ENCODE results near the gene FGFBP2.

The FGFBP2 gene, protein sequence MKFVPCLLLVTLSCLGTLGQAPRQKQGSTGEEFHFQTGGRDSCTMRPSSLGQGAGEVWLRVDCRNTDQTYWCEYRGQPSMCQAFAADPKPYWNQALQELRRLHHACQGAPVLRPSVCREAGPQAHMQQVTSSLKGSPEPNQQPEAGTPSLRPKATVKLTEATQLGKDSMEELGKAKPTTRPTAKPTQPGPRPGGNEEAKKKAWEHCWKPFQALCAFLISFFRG

DNA sequence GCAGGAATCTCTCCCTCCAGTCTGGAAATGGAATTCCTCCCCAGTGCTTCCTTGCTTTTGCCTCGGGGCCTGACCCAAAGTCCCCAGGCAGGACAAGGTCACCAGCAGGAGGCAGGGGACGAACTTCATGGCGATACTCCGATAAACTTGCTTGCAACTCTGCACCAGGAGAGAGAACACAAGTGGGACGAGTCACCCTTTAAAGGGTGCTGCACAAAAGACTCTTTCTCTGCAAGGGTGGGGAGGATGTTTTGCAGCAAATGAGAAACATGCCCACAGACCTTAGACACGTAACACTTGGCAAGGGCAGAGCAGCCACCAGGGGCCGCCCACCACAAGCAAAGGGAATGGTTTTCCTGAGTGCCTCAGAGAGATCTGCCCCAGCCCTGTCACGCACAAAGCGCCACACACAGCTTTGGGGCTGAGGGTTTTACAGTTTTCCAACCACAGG, at the start of gene FGFBP2:
Gene FGFBP2 (minus strand): TSS at position 175 of the 451 bp plus-strand sequence. CDS start 46 bp downstream, at position 129.
- no peak for DNase-seq

DNA sequence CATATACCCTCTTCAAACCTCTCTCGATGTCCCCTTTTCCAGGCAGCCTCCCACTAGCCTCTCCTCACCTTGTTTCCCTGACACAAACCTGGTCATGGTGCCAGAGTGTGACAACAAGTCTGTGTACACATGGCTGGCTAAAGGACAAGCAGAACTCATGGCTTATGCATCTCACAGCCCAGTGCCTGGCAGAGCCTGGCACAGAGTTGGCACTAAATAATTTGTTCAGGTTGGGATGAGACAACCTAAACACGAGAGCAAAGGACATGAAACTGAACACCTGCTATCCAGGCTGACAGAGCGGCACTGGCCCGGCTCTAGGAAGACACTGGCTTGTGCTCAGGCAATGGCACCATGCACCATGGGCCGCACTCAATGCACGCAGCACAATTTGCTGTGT, 48.2 kb upstream of the FGFBP2 start:
- DNase-seq, result no peak

DNA sequence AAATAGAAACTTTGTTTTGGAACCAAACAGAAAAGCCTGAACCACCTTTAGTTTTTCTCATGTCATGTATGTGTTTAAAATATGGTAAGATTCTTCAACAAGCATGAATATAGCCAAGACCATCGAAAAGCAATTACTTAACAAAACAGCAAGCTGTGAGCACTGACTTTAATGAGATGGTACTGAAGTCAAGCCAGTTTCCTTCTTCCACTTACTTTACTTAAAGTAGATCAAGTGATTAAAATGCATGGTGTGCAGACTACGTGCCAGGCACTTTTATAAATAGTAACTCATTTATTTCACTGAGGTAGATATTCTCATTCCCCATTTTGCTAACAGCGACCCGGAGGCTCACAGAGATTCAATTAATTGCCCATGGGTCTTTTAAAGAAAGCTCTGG, 46.2 kb upstream of the FGFBP2 start:
- no peak for DNase-seq

DNA sequence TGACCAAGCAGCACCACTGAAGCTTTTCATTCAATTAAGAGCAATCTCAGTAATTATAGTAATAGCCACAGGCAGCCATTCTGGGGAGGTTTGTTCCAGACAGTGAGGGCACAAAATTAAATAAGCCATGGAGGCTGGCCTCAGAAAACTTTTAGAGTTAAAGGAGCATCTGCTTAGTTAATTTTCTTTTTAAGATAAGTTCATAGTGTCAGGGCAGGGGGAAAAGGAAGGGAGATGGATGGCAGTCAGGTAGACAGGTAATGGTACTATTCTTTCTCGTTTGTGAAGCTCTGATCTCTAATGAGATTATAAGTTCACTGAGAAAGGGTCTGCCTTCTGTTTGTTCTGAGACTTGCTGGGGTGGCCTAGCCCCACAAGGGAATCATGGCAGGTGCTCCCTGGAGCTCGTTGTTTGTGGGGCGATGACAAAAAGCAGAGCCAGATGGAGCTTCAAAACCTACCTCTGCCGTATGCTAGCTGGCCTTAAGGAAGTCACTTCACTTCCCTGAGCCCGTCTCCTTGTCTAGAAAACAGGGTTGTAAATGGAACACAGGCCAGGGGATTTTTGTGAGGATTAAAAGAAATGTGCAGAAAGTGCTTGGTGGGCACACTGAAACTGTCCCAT, 44.6 kb upstream of the FGFBP2 start:
- no peak for DNase-seq

DNA sequence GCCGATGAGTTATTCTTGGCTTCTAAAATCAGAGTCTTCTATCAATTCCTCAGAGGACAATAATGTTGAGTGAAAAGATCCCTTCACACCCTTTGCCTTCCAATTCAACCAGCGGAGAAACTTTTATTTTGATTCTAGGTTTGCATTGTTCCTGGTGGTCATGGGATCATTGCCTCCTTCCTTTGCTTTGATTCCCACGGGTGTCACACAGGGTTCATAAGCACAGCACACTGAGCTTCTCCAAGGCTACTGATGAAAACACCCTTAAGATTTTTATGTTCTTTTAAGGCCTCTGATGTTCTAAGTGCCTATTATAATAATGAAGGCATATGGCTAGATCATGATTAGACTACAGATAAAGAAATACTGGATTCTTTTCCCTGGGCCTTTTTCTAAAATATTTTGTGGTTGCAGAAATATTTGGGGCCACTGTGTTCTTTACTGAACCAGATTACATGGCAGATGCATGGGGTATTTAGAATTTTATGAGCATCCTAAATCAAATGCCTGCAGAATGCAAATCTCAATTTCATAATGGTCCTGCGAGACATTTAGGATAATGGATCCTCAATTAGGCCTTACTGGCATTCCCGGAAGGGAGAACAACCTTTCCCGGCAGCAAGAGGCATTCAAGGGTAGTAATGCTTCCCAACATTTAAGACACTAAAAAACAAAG, 43.9 kb upstream of the FGFBP2 start:
- DNase-seq, result no peak

DNA sequence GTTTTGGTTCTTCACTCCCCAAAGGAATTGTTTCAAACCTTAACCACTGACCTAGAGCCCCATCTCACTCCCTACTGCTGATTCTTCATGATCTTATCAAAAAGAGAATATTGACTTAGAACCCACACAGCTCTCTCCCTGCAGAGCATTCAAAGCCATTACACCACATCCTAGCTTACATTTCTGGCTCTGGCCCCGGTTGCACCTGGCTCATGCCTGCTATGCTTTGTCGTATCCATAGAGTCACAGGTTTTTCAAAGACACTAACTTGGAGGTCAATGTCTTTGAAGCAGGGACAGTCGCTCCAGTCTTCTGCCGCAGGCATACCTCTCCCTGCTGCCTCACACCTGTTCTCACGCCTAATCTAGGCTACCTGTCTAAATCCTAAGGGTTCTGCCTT, 42.7 kb upstream of the FGFBP2 start:
- DNase-seq, result no peak

DNA sequence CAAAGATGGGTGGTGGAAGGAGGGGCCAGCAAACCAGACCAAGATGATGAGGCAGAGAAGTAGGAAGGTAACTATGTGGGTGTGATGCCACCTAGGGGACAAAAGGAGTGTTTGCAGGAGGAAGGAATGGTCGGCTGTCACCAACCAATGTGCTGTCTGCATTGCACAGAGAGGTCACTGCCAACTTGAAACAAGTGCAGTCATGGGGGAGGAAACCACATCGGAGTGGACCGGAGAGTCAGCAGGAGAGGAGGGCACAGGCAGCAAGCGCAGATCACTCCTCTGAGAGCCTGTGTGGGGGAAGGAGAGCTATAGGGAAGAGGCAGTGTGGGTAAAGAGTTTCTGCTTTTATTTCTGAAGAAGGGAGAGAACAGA, 38.5 kb upstream of the FGFBP2 start:
- peak; percentile 46 for DNase-seq

DNA sequence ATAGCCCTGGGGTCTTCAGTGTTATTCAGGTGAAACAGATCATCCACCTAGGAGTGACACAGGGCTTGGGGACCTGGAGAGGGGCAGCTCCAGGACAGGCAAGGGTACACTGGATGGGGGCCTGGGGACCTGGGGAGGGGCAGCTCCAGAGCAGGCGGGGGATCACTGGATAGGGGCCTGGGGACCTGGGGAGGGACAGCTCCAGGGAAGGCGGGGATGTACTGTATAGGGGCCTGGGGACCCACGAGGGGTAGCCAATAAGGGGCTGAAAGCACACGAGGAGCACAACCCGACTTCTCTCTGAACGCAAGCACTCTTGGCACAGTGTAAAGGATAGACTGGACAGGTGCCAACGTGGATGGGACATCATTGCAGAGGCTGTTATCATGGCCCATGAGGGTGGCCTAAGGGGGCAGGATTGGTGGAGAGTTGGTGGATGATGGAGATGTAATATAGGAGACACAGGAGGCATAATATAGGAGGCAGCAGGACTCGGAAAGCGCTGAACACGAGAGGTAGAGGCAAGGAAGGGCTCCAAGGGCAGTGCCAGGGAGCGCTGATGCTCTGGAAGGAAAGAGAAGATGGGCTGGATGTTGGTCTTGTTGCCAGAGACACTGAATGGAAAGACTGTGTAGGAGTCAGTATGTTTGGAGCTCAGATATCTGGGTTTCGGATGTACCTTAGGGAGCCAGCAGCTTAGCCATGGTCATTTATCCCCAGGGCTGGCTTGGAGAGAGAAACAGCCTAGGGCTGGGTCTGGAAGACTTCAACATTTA, 37.9 kb upstream of the FGFBP2 start:
- DNase-seq, result no peak

DNA sequence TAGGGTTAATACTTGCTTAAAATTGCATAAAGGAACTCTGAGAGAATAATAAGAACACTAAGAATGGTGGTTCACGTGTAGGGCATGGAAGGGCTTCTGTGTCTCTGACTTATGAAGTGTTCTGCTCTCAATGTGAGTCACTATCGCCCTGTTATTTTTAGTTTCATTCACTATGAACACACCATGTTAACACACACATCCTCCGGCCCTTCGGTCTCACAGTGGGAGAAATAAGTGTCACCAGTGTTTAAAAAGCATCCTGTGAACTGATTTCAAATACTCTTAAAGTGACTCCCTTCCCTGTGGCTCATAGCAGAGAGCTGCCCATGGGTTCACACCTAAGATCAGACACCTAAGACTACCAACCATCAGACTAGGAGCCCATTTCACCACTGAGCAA, 33.8 kb upstream of the FGFBP2 start:
- DNase-seq, result no peak

DNA sequence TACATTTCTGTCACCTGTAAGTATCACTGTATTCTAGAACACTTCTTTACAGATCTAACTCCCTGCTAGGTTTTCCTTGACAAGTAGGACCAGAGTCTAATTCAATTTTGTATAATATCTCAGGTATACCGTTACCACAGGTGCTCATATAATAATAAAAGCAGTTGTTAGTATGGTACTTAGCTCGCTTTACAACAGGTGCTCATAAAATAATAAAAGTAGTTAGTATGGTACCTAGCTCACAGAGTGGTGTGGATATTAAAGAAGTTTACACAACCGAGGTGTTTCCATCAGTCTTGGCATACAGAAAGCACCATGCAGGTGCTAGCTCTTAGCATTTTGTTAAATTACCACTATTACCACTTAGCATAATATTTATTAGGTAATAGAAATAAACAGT, 32.9 kb upstream of the FGFBP2 start:
- no peak for DNase-seq

DNA sequence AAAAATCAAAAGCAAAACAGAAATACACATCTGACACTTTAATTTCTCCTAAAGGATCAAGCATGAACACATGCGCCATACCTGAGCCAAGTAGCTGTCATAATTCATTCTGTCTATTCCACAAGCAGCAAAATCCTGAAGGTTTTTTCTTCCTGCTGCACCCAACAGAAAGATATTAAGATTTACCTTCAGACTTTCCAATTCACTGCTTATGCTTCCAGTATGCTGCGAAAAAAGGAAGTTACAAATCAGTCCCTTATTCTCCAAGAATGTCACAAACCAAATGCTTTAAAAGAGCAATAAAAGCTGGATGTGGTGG, 29.2 kb upstream of the FGFBP2 start:
- no peak for DNase-seq

DNA sequence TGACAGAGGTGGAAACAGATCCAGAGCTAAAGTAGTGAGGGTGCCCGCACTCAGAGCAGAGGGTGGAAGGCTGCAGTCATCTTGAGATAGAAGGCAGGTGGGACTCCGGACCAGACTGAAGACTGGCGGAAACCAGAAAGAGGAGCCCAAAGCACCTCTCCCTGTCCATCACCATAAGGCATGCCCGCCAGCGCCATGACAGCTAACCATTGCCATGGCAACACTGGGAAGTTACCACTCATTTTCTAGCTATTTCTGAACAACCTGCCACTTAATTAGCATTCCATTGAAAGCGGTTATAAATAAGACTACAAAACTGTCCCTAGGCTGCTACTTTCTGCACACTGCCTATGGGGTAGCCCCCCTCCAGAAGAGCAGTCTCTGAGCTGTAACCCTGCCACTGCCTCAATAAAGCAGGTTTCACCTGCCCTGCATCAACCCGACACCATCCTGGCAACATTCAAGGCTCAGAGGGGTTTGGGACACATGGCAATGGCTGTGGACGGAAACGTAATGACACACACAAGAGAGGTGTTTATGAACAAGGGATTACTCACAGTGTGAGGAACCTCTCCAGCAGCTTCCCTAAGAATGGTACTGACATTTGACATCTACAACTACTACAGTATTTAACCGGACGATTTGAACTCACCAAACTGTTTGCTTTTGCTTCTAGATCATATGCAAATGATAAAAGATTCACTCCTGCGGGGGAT, 27.8 kb upstream of the FGFBP2 start:
- DNase-seq, result no peak

DNA sequence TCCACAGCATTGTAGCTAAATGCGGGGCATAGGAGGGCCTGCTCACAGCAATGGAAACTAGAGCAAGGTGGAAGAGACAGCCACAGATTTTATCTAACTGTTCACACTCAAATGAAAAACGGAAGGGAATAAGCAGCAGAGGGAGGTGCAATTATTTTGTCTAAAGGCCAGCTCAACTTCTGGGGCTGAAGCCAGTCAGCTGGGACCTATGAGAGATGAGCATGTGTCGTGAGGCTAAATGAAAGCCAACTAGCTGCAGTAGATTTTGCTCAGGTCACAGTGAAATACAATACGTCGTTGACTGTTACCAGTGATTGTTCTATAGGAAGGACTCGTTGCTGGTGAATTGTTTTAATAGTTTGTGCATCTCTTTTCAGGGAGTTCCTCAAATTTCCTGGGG, 26.4 kb upstream of the FGFBP2 start:
- DNase-seq, result no peak

DNA sequence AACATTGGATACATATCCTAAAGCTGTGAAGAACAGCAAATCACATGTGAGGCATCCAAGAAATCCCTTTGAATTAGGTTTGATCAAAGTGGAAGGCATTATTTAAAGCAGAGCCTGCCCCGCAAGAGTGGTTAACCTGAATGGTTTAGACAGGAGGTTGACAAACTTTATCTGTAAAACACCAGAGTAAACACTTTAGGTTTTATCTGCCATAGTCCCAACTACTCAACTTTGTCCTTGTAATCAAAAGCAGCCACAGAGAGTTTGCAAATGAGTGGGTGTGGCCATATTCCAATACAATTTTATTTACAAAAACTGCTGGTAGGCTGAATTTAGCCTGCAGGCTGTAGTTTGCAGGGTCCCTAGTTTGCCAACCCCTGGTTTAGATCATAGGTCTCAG, 25.2 kb upstream of the FGFBP2 start:
- DNase-seq, result no peak

DNA sequence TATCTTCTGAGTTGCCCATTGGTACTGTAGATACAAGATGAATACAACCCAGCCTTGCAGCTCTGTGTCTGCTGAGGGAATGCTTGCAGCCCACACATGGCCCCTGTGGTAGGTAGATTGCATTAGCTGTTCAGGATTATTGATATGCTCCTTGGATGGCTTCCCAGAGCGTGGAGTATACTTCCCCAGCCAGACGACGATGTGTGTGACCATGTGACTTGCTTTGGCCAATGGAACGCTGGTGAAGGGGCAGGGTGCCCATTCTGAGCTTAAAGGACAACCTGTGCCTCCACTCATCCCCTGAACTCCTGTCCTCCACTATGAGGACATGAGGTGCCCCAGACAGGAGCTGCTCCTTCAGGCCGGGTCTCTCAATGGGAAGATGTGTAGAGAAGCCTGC, 23.9 kb upstream of the FGFBP2 start:
- DNase-seq, result no peak

DNA sequence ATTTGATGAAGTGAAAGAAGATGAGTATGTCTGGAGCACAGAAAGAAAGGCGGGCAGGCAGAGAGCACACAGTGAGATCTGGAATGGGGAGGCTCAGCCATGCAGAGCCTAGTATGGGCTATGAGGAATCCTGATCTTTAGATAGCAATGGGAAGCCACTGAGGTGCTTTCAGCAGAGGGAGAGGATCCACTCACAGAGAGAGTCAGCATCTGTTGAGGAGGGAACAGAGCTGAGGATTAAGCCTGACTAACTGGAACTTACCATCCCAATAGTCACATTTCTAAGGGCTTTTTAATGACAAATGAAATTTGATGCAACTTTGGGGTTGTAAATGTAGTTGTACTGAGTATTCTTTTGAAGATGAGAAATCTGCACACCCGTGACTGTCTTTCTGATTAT, 20.6 kb upstream of the FGFBP2 start:
- DNase-seq, result no peak

DNA sequence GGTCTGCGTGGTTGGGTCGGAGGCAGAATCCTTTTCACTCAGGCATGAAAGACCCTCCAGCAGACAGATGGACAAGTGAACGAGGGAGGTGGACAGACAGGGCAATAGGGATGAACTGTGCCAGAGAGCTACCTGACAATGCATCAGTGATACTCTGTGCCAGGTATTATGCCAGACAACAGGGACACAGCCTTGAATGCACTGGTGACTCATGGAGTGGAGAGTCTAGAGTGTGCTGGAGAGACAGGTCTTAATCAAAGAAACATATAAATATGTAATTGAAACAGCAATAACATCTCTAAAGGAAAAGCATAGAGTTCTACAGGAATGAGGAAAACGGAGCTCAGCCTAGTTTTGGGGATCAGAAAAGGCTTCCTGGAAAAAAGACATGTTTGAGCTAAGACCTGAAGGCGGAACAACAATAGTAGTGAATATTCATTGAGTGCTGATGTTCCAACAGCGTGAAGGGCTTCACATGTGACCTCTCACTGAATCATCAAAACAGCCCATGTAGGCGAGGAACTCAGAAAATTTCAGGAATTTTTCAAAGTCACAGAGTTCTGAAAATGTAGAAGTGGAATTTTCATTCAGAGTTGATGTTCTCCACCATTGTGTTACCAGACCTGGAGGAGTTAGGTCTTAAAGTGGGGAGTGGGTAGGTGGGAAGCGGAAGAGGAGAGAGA, 20.0 kb upstream of the FGFBP2 start:
- no peak for DNase-seq

DNA sequence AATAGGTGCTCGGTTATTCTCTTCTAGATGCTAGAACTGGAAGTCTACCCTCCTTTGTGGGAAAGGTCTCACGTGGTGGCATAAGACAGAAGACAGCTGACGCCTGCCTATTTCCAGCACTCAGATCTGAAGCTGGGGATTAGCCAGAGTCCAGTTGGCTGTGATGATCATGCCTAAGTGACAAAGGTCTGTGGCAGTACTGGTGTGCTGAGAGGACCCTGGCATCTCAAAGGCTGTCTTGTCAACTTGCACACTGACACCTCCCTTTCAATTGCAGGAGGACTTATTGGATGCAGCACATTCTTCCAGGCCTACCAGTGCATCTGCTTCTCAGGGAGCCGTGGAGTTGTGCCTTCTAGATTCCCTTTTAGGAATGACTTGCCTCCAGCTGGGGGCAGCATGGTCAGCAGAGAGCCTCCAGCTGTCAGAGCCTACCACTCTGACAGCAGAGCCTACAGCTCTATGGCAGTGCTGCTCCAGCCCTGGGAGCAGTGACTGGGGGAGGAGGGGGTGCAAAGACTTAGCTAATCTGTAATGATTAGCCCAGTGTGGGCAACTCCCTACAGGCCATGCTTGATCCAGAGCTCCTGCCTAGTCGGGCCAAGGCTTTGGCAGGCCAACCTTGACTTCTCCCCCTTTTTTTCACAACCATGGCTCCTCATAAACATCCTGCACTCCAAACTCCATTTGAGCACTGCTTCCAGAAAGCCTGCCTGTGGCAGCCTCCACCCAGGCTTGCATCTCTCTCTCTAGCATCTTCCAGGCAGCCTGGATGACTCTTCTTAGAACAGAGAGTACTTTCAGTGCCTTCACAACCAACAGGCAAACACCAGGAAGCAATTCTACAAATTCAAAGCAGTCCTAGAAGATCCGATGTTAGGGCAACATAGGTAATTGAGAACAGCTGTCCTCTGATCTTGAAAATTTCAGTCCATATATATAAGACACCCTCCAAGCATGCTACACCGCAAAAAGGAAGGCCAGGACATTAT, 13.8 kb upstream of the FGFBP2 start:
- no peak for DNase-seq

DNA sequence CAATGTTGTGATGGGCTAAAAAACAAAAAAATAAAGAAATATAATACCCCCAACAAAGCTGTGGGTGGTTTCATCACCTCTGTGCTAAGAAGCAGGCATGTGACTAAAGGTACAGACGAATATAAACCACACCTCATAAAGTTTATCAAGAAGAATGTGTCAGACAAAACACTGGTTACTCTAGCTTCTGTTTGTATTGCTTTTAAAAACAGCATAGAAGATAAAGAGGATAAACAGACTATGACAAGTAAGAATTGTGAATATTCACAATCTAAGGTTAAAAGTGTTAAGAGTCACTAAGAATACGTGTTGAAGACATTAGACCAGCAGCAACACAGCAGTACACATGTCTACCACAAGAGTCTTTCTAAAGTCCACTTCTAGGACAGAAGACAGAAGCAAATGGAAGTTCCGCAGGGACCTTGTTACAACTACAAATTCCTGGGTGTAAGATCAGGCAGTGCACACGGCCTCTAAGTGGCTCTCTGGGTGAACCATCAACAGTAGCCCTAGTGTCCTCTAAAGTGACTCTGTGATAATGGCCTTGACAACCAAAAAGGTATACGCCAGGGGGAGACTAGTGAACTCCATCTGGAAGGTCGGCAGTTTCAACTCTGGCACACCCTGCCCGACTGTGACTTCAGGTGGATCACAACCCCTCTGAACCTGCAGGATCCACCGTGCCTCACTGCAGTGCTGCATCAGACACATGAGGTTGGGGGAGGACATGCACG, 8.3 kb upstream of the FGFBP2 start:
- no peak for DNase-seq

DNA sequence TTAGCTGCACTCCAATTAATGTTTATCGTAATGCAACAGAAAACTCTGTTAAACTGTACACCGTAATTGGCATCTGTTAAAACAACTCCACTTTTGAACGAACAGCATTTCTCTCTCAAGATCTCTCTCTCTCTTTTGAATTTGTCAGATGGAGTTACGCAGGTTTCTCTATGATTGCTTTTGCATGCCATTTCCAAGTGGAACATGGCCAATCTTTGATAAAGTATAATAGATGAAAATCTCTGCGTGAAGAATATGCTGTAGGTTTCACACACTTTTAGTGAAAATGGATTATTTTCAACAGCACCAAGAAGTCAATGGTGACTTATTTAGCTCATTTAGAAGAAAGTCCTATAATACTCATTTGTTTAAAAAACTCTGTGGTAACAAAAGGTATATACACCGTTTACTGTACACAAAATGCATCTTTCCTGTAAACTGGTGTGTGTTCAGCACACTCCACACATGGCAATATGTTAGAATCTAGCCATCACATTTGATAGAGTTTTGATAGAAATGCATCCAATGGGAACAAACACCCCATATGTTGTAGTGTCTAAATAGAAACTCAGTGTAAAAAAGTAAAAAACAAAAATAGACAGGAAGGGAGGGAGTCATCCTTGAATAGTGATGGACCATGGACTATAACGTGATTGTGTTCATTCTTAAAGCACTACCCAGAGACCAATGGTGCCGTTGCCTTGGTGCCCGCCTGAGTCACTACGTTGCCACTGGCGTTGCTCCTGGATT, 5.8 kb upstream of the FGFBP2 start:
- no peak for DNase-seq

Measured in NCI-H748 treated with DMSO at 0.1 percent for 48 hours (cell line).